Stimulated activated CD8-positive, alpha-beta memory T cell treated with anti-CD3 and anti-CD28 coated beads, Interleukin-12 subunit alpha, Interleukin-12 subunit beta, amount 100 ng/mL, for 24 hours (primary cell): Measurements from ENCODE around the gene NOL12.
"Not testable (repeated sequence)": the region's sequence is repeated elsewhere in the genome, so short reads cannot be mapped to it uniquely, and the experiment has no call there.

Experiments used
- DNase-seq: peaks from one replicate; pipeline ENCODE4 v3.0.0-alpha.2; 2020; ENCODE audit errors: extremely low read depth

NOL12 gene, protein sequence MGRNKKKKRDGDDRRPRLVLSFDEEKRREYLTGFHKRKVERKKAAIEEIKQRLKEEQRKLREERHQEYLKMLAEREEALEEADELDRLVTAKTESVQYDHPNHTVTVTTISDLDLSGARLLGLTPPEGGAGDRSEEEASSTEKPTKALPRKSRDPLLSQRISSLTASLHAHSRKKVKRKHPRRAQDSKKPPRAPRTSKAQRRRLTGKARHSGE

GRCh38 chr22:37686002-37686982, at the start of gene NOL12:
TSS of gene NOL12 (plus strand) at chr22:37686343. CDS start at chr22:37686393, 50 bp downstream.
- peak; percentile 49 for DNase-seq

DNA sequence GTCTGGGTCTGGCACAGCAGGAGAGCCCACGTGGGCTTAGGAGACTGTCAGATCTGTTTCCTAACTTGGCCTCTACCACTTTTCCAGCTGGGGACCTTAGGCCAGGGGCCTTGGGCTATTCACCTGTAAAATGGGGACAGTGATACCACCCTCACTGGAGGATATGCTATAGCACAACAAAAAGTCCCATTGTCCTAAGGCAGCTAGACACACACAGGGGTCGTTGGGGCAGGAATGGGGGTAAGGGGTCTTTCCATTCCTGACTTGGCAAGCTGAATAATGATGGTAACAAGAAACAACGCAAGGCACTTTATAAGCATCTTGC, 49.2 kb upstream of the NOL12 start:
- no peak for DNase-seq

GRCh38 chr22:37638391-37639069, 47.6 kb upstream of the NOL12 start:
- no peak for DNase-seq

DNA sequence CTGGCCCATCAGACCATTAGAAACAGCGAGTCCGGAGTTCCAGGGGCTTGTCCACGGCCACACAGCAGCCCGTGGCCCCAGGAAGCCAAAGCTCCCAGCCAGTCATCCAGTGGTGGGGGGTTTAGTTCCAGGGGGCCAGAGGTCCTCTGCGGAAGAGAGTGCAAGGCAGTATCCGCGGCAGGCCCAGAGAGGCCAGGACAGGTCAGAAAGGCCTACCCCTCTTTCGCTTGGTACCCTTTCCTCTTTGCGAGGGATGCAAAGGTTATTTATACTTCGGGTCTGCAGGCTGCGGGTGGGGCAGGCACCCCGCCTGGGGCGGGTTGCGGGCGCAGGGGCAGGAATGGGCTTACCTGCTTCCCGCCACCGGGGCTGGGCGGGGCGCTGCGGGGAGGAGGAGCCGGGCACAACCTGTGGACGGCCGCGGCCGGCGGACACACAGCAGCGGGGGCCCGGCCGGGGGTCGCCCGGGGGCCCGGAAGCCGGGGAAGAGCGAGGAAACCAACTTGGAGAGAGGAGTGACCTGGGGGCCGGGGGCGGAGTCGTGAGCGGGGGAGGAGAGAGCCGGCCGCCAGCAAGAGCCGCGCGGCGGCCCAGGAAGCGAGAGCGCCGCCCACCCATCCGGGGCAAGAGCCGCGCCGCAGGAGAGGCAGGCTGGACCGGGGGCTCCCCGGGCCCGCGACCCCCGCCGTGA, 46.9 kb upstream of the NOL12 start, which contains the start of gene SH3BP1:
Gene SH3BP1 (plus strand): TSS at position 600 of the 691 bp plus-strand sequence. CDS start 119 bp downstream, outside the sequence.
- no peak for DNase-seq

GRCh38 chr22:37639771-37640590, 46.2 kb upstream of the NOL12 start:
- DNase-seq: no peak

DNA sequence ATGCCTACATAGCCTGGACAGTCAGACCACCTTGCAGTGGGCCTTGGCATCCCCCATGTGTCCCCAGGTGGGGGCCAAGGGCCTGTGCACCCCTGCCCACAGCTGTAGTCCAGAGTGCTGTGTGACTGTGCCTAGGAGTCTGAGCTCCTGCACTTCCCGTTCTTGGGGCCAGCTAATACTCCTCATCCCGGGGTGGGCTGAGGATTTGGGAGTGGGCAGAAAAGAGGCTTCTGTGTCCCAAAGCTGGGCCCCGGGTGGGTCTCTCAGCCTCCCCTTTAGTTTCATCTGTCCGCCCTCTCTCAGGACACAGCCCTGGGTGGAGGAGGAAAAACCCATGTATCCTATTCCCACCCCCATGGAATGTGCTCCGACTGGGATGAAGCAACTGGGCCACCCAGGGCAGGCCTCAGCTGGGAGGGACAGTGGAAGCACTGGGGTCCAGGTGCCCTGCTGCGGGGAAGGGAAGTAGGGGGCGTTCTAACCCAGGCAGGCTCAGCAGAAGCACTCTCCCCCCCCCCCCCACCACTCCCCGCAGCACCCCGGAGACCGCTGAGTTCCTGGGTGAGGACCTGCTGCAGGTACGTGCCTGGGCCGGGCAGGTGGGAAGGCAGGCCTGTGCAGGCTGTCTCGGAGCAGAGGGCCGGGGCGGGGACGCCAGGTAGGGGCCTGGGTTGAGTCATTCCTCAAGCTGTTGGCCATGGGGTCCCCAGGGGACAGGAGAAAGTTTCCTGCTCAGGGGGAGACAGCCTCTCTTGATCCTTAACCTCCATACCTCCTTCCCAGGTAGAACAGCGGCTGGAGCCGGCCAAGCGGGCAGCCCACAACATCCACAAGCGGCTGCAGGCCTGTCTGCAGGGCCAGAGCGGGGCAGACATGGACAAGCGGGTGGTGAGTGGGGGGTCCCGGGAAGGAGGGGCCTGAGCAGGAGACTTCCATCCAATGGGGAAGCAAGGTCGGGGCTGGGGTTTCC, 45.3 kb upstream of the NOL12 start:
- no peak for DNase-seq

GRCh38 chr22:37641561-37641949, 44.6 kb upstream of the NOL12 start:
- DNase-seq: no peak

DNA sequence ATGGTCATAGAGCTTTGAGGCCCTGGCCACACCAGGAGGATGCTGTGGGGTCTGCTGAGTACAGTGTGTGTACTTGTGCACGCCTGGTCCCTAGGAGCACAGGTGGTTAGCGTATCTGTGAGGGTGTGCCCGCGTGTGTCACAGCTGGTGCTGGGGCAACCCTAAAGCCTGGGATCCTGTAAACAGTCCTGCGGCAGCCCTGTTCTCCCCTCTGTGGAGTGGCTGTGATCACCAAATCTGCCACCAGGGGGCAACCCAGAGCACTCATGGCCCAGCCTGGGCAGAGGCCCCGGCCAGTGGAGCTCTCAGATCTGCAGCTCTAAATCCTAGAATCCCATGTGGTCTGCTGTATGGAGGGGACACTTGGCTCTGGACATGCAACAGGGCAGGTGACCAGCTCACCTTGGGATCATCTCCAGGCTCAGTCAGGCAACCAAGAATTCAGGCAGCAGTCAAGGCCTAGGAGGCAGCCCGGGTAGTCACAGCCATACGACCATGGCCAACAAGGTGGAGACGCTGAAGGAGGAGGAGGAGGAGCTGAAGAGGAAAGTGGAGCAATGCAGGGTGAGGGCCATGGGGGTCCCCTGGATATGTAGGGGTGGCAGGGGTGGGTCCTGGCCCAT, 42.8 kb upstream of the NOL12 start:
- peak; percentile 57 for DNase-seq

GRCh38 chr22:37647317-37647716, 38.8 kb upstream of the NOL12 start:
- DNase-seq: no peak

DNA sequence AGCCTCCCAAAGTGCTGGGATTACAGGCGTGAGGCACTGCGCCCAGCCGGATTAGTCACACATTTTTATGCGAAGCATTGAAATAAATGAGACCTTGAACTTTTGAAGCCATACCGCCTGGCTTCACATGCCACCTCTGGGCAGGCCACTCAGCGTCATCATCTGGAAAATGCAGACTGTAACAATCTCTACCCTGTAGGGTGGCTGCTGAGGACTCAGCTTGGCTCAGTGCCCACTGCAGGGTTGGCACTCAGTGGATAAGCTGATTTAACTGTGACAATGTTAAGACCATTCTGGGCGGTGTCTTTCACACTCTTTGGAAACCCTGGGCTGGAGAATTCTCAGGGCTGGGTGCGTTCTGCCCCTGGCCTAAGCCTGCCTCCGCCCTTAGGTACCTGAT, 38.2 kb upstream of the NOL12 start:
- no peak for DNase-seq

DNA sequence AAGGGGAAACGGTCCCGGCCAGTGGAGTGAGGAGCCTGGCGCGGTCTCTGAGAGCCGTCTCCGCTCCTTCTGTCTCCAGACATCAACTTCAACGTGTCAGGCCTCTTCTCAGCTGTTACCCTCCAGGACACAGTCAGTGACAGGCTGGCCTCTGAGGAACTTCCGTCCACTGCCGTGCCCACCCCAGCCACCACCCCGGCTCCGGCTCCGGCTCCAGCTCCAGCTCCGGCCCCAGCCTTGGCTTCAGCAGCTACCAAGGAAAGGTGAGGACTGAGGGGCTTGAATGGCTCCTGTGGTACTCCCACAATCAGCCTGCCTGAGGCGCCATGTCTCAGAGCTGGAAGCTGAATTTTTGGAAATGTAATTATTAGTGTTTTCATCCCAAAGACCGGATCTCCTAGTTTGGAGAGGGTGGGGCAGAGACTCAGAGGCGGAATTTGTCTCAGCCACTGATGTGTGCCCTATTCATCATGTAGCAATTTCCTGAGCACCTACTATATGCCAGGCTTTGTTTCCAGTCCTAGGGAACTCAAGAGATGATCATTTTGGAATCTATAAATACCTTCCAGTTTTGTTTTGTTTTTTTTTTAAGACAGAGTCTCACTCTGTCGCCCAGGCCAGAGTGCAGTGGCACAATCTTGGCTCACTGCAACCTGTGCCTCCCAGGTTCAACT, 35.5 kb upstream of the NOL12 start:
- DNase-seq: no peak

- no peak for DNase-seq
Measured at GRCh38 chr22:37654563-37655251, 31.4 kb upstream of the NOL12 start.

- DNase-seq: no peak
Measured at GRCh38 chr22:37655252-37655563, 30.9 kb upstream of the NOL12 start.

GRCh38 chr22:37656583-37656982, 29.6 kb upstream of the NOL12 start:
- DNase-seq: not testable (repeated sequence)

DNA sequence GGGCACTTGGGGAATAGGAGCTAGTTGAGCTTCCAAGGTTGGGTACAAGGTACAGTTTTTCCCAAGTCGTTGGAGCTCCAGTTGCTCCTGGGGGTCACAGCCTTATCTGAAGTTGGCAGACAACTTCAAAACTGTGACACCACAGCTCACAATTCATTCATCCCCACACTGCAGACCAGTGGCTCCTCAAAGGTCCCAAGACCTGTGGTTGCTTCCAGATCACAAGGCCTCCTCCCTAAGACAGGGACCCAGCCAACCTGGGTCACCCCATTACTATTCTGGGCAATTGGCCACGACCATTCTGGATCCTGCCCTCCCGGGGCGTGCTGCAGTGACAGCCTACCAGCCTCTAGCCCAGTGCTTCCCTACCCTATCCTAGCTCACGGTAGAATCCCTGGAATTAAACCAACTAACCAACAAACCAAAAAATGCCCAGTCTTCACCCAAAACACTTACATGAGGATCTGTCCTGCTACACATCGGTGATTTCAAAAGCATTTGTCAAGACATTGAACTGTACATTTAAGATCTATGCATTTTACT, 28.5 kb upstream of the NOL12 start:
- no peak for DNase-seq

DNA sequence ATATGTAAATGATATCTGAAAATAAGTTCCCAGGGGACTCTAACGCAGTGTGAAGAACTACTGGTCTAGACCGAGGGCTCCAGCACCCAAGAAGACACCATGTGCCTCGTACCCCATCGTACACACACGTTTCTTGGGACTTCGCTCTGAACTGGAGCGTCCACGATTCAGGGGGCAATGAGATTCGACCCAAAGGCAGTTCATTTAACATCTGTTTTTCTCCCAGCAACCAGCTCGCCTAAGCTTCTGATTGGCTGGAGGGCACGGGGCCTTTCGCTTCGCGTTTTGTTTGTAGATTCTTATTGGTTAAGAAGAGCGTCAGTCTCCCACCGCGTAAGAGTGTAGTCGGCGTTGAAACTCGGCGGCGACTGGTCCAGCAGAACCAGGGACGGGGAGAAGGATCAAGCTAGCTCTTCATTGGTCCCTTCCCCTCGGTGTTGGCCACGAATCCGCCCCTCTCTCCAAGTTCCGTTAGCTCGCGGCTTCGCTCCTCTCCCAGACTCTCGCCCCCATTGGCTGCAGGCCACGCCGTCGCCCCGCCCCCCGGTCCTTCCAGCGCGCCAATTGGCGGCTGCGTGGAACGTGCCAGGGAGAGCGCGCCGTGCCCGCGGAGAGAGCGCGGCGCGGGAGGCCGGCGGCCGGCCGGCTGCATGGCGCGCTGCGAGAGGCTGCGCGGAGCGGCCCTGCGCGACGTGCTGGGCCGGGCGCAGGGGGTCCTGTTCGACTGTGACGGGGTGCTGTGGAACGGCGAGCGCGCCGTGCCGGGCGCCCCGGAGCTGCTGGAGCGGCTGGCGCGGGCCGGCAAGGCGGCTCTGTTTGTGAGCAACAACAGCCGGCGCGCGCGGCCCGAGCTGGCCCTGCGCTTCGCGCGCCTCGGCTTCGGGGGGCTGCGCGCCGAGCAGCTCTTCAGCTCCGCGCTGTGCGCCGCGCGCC, 27.7 kb upstream of the NOL12 start, which contains the start of gene PDXP:
Gene PDXP (plus strand): TSS at position 591 of the 933 bp plus-strand sequence. CDS start 60 bp downstream, at position 651.
- DNase-seq: peak; percentile 98
